ENCODE measurements around the gene NCR1.
"Not testable (repeated sequence)": the region's sequence is repeated elsewhere in the genome, so short reads cannot be mapped to it uniquely, and the experiment has no call there.

Gene NCR1, protein sequence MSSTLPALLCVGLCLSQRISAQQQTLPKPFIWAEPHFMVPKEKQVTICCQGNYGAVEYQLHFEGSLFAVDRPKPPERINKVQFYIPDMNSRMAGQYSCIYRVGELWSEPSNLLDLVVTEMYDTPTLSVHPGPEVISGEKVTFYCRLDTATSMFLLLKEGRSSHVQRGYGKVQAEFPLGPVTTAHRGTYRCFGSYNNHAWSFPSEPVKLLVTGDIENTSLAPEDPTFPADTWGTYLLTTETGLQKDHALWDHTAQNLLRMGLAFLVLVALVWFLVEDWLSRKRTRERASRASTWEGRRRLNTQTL

DNA sequence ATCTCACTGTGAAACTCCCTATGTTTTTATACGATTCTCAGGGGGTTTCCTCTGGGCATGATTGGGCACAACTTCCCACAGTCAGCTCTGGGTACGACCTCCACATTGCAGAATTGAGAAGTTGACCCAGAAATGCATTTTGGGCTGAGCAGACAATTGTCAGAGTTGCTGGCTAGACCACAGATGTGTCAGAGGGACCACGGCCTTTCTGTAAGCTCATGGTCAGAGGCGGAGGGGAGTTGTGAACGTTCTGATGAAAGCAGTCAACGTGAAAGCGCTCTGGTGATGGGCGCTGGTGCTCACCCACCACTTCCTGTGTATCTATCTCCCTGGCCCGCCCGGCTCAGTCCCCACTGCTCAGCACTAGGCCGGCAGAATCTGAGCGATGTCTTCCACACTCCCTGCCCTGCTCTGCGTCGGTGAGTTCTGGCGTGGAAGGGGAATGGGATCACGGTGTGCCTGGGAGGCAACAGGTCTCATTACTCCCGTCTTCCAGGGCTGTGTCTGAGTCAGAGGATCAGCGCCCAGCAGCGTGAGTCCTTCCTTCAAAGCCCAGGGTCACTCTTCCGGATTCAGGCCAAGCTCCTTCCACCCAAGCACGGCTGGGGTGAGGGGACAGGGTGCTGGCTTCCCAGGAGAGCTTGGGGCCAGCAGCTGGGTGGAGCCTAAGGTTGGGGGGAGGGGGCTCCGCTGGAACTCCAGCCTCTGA is at the start of gene NCR1:
Gene NCR1, plus strand, starts transcription at position 346 of the 709 bp plus-strand sequence. Its CDS starts 40 bp downstream, at position 386.
- no peak for DNase-seq

DNA sequence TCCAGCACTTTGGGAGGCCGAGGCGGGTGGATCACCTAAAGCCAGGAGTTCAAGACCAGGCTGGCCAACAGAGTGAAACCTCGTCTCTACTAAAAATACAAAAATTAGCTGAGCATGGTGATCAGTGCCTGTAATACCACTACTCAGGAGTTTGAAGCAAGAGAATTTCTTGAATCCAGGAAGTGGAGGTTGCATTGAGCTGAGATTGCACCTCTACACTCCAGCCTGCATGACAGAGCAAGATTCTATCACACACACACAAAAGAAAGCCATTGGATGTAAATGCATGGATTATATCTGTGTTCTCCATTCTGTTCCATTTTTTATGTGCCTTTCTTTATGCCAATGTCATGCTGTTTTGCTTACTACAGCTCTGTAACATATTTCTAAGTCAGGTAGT is 47.5 kb upstream of the NCR1 start:
- DNase-seq: not testable (repeated sequence)

DNA sequence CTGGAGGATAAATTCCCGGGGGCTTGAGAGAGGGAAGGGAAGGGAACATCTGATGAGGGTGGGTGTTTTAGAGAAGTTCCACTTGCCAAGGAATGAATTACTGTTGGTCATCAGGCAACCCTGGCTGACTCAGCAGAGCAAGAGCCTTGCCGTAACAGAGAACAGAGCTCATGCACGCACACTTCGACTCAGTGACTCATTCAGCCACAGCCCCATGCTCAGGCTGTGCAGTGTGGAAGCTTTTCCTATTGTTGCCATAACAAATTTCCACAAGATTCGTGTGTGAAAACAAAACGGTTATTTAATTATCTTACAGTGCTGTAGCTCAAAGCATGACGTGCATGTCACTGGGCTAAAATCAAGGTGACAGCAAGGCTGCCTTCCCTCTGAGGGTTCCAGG is 46.5 kb upstream of the NCR1 start:
- not testable (repeated sequence) for DNase-seq

GRCh38 chr19:54863459-54863858 is 42.5 kb upstream of the NCR1 start:
- not testable (repeated sequence) for DNase-seq

- DNase-seq: no peak
Measured at GRCh38 chr19:54871696-54872095, 34.3 kb upstream of the NCR1 start.

GRCh38 chr19:54873990-54874389 is 32.0 kb upstream of the NCR1 start, which contains the start of gene FCAR:
FCAR (plus strand) TSS chr19:54874235; CDS start chr19:54874290, 55 bp downstream.
- no peak for DNase-seq

- no peak for DNase-seq
Measured at GRCh38 chr19:54875506-54875905, 30.4 kb upstream of the NCR1 start.

GRCh38 chr19:54877471-54877870 is 28.5 kb upstream of the NCR1 start:
- DNase-seq: no peak

DNA sequence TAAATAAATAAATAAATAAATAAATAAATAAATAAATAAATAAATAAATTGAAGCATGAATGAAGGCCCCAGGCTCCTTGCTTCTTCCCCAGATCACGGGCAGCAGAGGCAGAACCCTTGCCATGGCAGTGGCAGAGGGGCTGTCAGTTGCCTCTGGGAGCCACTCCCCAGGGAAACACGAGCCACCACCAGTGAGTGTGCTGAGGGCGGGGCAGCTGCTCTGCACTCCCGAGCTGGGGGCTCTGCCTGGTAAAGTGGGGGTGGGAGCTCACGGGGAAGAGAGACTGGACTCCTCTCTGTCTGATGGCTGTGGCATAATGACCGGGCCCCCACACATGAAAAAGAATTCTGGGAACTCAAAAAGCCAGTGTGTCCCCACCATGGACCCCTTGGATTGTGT is 24.1 kb upstream of the NCR1 start:
- DNase-seq: no peak

DNA sequence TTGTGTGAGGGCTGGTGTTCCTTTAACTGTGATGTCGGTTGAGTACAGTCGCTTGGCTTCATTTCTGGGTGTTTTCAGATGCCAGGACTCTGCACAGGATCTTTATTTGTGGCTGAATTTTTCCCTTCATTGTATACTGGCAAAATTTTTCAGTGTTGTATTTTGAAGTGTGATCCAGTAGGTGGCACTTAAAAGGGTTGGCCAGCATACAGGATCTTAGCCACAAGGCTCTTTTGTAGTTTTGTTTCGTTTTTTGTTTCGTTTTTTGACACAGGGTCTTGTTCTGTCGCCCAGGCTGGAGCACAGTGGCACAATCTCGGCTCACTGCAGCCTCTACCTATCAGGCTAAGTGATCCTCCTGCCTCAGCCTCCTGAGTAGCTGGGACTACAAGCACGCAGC is 23.2 kb upstream of the NCR1 start:
- no peak for DNase-seq

DNA sequence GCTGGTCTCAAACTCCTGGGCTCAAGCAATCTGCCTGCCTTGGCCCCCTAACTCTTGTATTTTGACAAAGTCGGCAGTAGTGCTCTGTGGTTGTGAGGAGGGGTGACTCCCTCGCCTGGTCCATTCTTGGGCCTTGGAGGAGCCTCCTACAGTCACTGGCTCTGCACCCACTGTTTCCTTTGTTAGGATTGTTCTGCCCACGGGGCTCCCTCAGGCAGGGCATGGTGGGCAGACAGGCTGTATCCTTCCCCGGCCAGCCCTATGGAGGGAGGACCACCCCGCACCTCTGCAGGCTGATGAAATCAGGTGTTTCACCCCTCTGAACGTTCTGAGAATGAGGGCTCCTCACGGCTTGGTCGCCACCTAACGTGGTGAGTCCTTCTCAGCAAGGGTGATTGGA is 22.7 kb upstream of the NCR1 start:
- no peak for DNase-seq

DNA sequence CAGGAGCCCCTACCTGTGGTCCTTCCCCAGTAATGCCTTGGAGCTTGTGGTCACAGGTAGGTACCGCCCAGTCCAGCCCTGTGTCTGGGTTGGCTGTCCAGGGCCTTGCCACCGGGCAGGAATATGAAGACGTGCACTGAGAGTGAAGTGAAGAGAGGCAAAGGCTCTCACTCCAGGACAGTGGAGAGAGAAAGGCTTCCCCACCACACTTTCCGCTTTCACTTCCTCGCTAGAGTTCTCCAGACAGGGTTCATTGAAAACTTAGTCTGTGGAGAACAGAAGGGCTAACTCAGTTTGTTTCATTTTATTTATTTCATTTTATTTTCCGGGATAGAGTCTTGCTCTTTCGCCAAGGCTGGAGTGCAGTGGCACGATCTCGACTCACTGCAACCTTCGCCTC is 17.7 kb upstream of the NCR1 start:
- DNase-seq: no peak

DNA sequence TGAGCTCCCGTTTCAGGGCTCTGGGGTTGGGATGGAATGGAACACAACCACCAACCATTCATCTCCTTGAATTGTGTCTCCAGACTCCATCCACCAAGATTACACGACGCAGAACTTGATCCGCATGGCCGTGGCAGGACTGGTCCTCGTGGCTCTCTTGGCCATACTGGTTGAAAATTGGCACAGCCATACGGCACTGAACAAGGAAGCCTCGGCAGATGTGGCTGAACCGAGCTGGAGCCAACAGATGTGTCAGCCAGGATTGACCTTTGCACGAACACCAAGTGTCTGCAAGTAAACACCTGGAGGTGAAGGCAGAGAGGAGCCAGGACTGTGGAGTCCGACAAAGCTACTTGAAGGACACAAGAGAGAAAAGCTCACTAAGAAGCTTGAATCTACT is 16.4 kb upstream of the NCR1 start:
- DNase-seq: no peak

DNA sequence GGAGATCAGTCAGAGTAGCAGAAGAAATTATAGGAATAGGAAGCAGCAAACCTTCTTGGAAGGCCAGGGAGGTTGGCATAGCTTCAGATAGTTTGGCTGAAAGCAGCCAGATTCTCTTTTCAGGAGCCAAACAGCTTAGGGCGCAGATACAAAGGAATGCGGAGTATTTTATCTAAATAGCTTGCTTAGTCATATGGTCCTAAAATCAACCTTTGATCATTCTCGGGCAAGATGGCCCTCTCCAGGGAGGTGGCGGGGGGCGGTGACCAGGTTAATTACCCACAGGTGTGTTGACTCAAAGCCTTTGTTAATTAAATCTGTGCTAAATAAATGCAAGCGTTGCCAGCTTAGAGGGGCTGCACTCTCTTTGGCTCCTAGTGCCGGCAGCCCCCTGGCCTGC is 12.5 kb upstream of the NCR1 start:
- no peak for DNase-seq

DNA sequence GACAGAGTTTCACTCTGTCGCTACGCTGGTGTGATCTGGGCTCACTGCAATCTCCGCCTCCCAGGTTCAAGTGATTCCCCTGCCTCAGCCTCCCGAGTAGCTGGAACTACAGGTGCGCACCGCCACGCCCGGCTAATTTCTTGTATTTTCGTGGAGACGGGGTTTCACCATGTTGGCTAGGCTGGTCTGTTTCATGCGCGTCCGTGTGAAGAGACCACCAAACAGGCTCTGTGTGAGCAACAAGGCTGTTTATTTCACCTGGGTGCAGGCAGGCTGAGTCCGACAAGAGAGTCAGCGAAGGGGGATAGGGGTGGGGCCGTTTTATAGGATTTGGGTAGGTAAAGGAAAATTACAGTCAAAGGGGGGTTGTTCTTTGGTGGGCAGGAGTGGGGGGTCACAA is 11.8 kb upstream of the NCR1 start:
- DNase-seq: not testable (repeated sequence)

- DNase-seq: no peak
Measured at GRCh38 chr19:54896036-54896435, 9.9 kb upstream of the NCR1 start.

DNA sequence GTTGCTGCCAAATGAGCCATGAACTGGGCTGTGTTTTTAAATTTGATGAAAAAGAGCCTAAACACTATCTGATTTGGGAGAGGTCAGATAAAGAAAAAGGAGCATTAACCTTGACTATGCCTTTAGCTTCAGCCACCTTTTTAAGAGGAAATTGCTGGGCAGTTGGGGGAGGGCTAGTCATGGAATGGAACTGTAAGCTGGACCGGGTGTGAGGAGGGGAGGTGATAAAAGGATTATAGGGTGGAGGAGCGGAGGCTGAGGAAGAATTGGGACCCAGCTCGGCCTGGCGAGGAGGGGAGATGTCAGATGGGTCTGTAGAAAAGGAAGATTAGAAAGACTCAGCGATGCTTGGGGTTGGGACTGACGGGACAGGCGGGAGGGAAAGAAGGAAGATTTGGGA is 7.3 kb upstream of the NCR1 start:
- DNase-seq: not testable (repeated sequence)

- DNase-seq: not testable (repeated sequence)
Measured at GRCh38 chr19:54899646-54900045, 6.3 kb upstream of the NCR1 start.

GRCh38 chr19:54901153-54901552 is 4.8 kb upstream of the NCR1 start:
- not testable (repeated sequence) for DNase-seq

DNA sequence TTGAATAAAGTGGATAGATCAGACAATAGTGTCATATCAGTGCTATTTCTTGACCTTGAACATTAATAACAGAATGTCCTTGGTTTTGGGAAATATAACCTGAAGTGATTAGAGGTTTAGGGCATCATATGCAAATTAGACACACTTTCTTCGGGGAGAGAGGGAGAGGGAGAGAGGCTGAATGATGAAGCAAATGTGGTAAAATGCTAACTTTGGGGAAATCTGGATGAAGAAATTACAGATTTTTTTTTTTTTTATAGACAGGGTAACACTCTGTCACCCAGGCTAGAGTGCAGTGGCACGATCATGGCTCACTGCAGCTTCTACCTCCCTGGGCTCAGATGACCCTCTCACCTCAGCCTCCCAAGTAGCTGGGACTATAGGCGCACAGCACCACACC is 3.9 kb upstream of the NCR1 start:
- no peak for DNase-seq

DNA sequence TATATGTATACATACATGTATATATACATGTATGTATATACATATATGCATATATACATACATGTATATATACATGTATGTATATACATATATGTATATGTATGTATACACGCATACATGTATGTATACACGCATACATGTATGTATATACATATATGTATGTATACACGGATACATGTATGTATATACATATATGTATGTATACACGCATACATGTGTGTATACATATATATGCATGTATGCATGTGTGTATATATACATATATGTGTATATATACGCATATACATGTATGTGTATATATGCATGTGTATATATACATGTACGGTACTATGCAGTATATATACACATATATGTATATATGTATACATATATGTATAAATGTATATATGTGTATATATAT is 2.6 kb upstream of the NCR1 start:
- no peak for DNase-seq

- not testable (repeated sequence) for DNase-seq
Measured at GRCh38 chr19:54904261-54904660, 1.7 kb upstream of the NCR1 start.

- no peak for DNase-seq
Measured at GRCh38 chr19:54905421-54905802, 536 bp upstream of the NCR1 start.

- no peak for DNase-seq
Measured at GRCh38 chr19:54906819-54907218, 871 bp downstream of the NCR1 start.

DNA sequence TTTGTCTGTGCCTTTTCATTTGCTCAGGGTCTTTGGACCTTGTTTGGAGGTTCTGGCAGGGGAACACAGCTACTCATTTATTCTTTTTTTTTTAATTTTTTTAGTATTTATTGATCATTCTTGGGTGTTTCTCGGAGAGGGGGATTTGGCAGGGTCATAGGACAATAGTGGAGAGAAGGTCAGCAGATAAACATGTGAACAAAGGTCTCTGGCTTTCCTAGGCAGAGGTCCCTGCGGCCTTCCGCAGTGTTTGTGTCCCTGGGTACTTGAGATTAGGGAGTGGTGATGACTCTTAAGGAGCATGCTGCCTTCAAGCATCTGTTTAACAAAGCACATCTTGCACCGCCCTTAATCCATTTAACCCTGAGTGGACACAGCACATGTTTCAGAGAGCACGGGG is 2.0 kb downstream of the NCR1 start:
- DNase-seq: not testable (repeated sequence)

Measured in NCI-H524 treated with DMSO at 0.1 percent for 48 hours (cell line).